ENCODE measurements around the gene KIF20A. TPM values are rescaled to one million over a fixed set of nuclear protein-coding genes. Genes with fewer than 3 reads are reported as not detected.
"Not testable (repeated sequence)": the region's sequence is repeated elsewhere in the genome, so short reads cannot be mapped to it uniquely, and the experiment has no call there.

The KIF20A gene
- total RNA-seq, 1 experiment from 2014 or later = 119 TPM

GRCh38 chr5:138141734-138142133 is 37.2 kb upstream of the KIF20A start:
- POLR2A ChIA-PET (ENCODE audit: low non-redundant PET) = no interaction called here
- Histone ChIP-seq H3K9me3 (ENCODE audit: low read depth, low read length, poor library complexity, severe bottlenecking) (no peaks in the 10 kb centered on the region), H3K27ac (ENCODE audit: low read depth, low read length, poor library complexity, severe bottlenecking) (no peak overlapping the region), H3K4me3 (ENCODE audit: low read depth, low read length, poor library complexity, severe bottlenecking) (no peak overlapping the region), H3K27me3 (replicated peaks; ENCODE audit: insufficient read depth, low read depth, low read length, poor library complexity) (no peaks in the 10 kb centered on the region), H3K4me1 (ENCODE audit: insufficient read depth, low read length, poor library complexity, severe bottlenecking) (no peaks in the 10 kb centered on the region), H3K36me3 (ENCODE audit: insufficient read depth, low read length, poor library complexity, severe bottlenecking) (no peaks in the 10 kb centered on the region)
- CTCF ChIA-PET = no interaction called here
- intact Hi-C loops (cut with micrococcal nuclease; ENCODE audit: unreplicated experiment) = no loop called here
- TF ChIP-seq CTCF (conservative IDR thresholded peaks at IDR 0.05; ENCODE audit: low read depth, low read length) (no peak), EZH2 (IDR thresholded peaks at IDR 0.05; ENCODE audit: borderline replicate concordance, low read depth, low read length, poor library complexity, severe bottlenecking) (no peak)
- no peak for DNase-seq (ENCODE audit: low spot score)
- BruUV-seq (replicated peaks) = no TSS peak

- H3K4me3 ChIP-seq (ENCODE audit: low read depth, low read length, poor library complexity, severe bottlenecking); H3K27me3 ChIP-seq (replicated peaks; ENCODE audit: insufficient read depth, low read depth, low read length, poor library complexity); DNase-seq (ENCODE audit: low spot score); H3K27ac ChIP-seq (ENCODE audit: low read depth, low read length, poor library complexity, severe bottlenecking); BruUV-seq (replicated peaks); H3K36me3 ChIP-seq (ENCODE audit: insufficient read depth, low read length, poor library complexity, severe bottlenecking); intact Hi-C loops (cut with micrococcal nuclease; ENCODE audit: unreplicated experiment); POLR2A ChIA-PET (ENCODE audit: low non-redundant PET); CTCF ChIA-PET; H3K9me3 ChIP-seq (ENCODE audit: low read depth, low read length, poor library complexity, severe bottlenecking); H3K4me1 ChIP-seq (ENCODE audit: insufficient read depth, low read length, poor library complexity, severe bottlenecking): not testable (repeated sequence)
These were observed 35.3 kb upstream of the KIF20A start for GRCh38 chr5:138143578-138143977.

- H3K27me3 ChIP-seq (replicated peaks; ENCODE audit: insufficient read depth, low read depth, low read length, poor library complexity) = no peaks in the 10 kb centered on the region
- CTCF ChIA-PET = no interaction called here
- H3K4me3 ChIP-seq (ENCODE audit: low read depth, low read length, poor library complexity, severe bottlenecking) = no peak overlapping the region
- no TSS peak for BruUV-seq (replicated peaks)
- POLR2A ChIA-PET (ENCODE audit: low non-redundant PET) = no interaction called here
- TF ChIP-seq CTCF (conservative IDR thresholded peaks at IDR 0.05; ENCODE audit: low read depth, low read length) = no peak
- TF ChIP-seq EZH2 (IDR thresholded peaks at IDR 0.05; ENCODE audit: borderline replicate concordance, low read depth, low read length, poor library complexity, severe bottlenecking) = no peak
- H3K36me3 ChIP-seq (ENCODE audit: insufficient read depth, low read length, poor library complexity, severe bottlenecking) = no peaks in the 10 kb centered on the region
- no peaks in the 10 kb centered on the region for H3K4me1 ChIP-seq (ENCODE audit: insufficient read depth, low read length, poor library complexity, severe bottlenecking)
- no peaks in the 10 kb centered on the region for H3K9me3 ChIP-seq (ENCODE audit: low read depth, low read length, poor library complexity, severe bottlenecking)
- no peak overlapping the region for H3K27ac ChIP-seq (ENCODE audit: low read depth, low read length, poor library complexity, severe bottlenecking)
- DNase-seq (ENCODE audit: low spot score) = peak; percentile 21
- intact Hi-C loops (cut with micrococcal nuclease; ENCODE audit: unreplicated experiment) = no loop called here
These were observed 30.1 kb upstream of the KIF20A start for GRCh38 chr5:138148811-138149210.

GRCh38 chr5:138149530-138149929 is 29.4 kb upstream of the KIF20A start:
- BruUV-seq (replicated peaks) = no TSS peak
- Histone ChIP-seq H3K9me3 (ENCODE audit: low read depth, low read length, poor library complexity, severe bottlenecking) (no peaks in the 10 kb centered on the region), H3K4me3 (ENCODE audit: low read depth, low read length, poor library complexity, severe bottlenecking) (no peak overlapping the region), H3K27me3 (replicated peaks; ENCODE audit: insufficient read depth, low read depth, low read length, poor library complexity) (no peaks in the 10 kb centered on the region), H3K27ac (ENCODE audit: low read depth, low read length, poor library complexity, severe bottlenecking) (no peak overlapping the region), H3K36me3 (ENCODE audit: insufficient read depth, low read length, poor library complexity, severe bottlenecking) (no peaks in the 10 kb centered on the region), H3K4me1 (ENCODE audit: insufficient read depth, low read length, poor library complexity, severe bottlenecking) (no peaks in the 10 kb centered on the region)
- peak; percentile 15 for DNase-seq (ENCODE audit: low spot score)
- CTCF ChIA-PET = no interaction called here
- no peak for TF ChIP-seq EZH2 (IDR thresholded peaks at IDR 0.05; ENCODE audit: borderline replicate concordance, low read depth, low read length, poor library complexity, severe bottlenecking)
- no peak for TF ChIP-seq CTCF (conservative IDR thresholded peaks at IDR 0.05; ENCODE audit: low read depth, low read length)
- intact Hi-C loops (cut with micrococcal nuclease; ENCODE audit: unreplicated experiment) = no loop called here
- POLR2A ChIA-PET (ENCODE audit: low non-redundant PET) = no interaction called here

- DNase-seq (ENCODE audit: low spot score); CTCF ChIA-PET; H3K4me3 ChIP-seq (ENCODE audit: low read depth, low read length, poor library complexity, severe bottlenecking); H3K4me1 ChIP-seq (ENCODE audit: insufficient read depth, low read length, poor library complexity, severe bottlenecking); H3K9me3 ChIP-seq (ENCODE audit: low read depth, low read length, poor library complexity, severe bottlenecking); H3K27ac ChIP-seq (ENCODE audit: low read depth, low read length, poor library complexity, severe bottlenecking); H3K27me3 ChIP-seq (replicated peaks; ENCODE audit: insufficient read depth, low read depth, low read length, poor library complexity); BruUV-seq (replicated peaks); intact Hi-C loops (cut with micrococcal nuclease; ENCODE audit: unreplicated experiment); POLR2A ChIA-PET (ENCODE audit: low non-redundant PET): not testable (repeated sequence)
- peaks cover 45% of the 10 kb centered on the region for H3K36me3 ChIP-seq (ENCODE audit: insufficient read depth, low read length, poor library complexity, severe bottlenecking)
These were observed 22.9 kb upstream of the KIF20A start for GRCh38 chr5:138155977-138156376.

All from A673 (cell line).